MM.1S (cell line): Measurements from ENCODE around the gene RPL35A.

Experiments
- EZH2phosphoT487 ChIP-seq: fragments of 300-600 bp; sonication (generic); IDR thresholded peaks from 2 replicates; pipeline ENCODE4 v1.6.1; 2018; ENCODE audit warnings: antibody characterized with exemption, low read length
- TF ChIP-seq, protein P1 (sequence below): fragments of 300-600 bp; sonication (generic); IDR thresholded peaks from 2 replicates; pipeline ENCODE4 v1.5.1; 2016; ENCODE audit warnings: antibody characterized with exemption, low read length, mixed read lengths

DNA sequence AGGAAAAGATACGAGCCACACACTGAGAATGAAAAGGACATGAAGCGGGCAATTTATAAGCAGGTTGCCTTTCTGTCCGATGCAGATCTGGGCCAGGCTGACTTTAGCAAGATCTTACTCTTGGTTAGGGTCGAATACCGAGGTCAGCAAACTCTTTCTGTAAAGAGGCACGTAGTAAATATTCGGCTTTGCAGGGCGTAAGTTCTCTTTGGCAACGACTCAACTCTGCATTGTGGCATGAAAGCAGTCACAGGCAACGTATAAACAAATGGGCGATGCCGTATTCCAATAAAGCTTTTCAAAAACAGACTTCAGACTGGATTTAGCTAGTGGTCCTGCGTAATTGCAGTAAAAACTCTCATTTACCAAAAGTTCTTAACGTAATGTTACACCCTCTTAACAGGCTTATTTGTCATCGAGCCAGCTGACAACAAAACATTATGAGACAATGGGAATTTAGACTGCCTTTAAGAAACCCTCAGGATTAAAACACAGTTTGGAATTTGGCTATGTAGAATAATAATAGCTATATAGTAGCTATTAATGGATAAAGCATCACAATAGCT is 13.1 kb upstream of the RPL35A start:
- TF ChIP-seq, protein P1, sequence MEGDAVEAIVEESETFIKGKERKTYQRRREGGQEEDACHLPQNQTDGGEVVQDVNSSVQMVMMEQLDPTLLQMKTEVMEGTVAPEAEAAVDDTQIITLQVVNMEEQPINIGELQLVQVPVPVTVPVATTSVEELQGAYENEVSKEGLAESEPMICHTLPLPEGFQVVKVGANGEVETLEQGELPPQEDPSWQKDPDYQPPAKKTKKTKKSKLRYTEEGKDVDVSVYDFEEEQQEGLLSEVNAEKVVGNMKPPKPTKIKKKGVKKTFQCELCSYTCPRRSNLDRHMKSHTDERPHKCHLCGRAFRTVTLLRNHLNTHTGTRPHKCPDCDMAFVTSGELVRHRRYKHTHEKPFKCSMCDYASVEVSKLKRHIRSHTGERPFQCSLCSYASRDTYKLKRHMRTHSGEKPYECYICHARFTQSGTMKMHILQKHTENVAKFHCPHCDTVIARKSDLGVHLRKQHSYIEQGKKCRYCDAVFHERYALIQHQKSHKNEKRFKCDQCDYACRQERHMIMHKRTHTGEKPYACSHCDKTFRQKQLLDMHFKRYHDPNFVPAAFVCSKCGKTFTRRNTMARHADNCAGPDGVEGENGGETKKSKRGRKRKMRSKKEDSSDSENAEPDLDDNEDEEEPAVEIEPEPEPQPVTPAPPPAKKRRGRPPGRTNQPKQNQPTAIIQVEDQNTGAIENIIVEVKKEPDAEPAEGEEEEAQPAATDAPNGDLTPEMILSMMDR, result no peak
- TF ChIP-seq EZH2phosphoT487, result no peak
